GM06990 (cell line): ENCODE results near the gene CNTN5.

Source experiments
- DNase-seq: peaks from one replicate; pipeline ENCODE4 v3.0.0-alpha.2; 2011; ENCODE audit not compliant: insufficient read length; ENCODE audit errors: extremely low read depth
- H3K27me3 ChIP-seq: replicated peaks from 2 replicates; pipeline ENCODE4 v1.6.0; 2011; ENCODE audit warnings: low read length; ENCODE audit not compliant: control insufficient read depth, insufficient read depth
- H3K36me3 ChIP-seq: 2 replicates; pipeline ENCODE4 v1.5.1; 2011; ENCODE audit warnings: low read length; ENCODE audit not compliant: control insufficient read depth, insufficient read depth
- H3K4me3 ChIP-seq: replicated peaks from 2 replicates; pipeline ENCODE4 v1.5.1; 2011; ENCODE audit warnings: low read depth, mild to moderate bottlenecking, control low read depth, low read length
- TF ChIP-seq, protein P1 (sequence below): IDR thresholded peaks from 2 replicates; pipeline ENCODE4 v1.5.1; 2011; ENCODE audit warnings: low read length, control low read depth, mild to moderate bottlenecking, inconsistent platforms; ENCODE audit not compliant: insufficient read depth, poor library complexity, severe bottlenecking

The CNTN5 gene

DNA sequence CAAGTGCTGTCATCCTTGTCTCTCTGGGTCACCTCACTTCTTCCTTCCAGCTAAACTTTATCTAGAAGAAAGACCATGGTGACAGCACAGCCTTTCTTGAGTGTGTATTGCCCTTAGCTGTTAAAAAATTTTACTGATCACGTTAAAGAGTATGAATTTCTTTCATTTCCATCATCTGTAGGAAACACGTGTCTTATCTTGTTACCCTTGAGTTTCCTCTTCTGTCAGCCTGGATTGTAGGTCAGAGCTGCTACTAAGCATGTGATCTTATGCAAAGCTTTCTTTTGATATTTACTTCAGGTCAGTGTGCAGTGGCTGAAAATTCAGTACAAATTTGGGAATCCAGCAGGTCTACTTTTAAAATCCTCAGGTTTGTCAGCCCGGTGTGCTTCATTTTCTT is 1154.1 kb downstream of the CNTN5 start:
- Histone ChIP-seq H3K36me3 (no peaks in the 10 kb centered on the region), H3K27me3 (no peaks in the 10 kb centered on the region; the same call in 1 of the 2 replicates), H3K4me3 (no peak overlapping the region)
- no peak for DNase-seq
- TF ChIP-seq, protein P1, sequence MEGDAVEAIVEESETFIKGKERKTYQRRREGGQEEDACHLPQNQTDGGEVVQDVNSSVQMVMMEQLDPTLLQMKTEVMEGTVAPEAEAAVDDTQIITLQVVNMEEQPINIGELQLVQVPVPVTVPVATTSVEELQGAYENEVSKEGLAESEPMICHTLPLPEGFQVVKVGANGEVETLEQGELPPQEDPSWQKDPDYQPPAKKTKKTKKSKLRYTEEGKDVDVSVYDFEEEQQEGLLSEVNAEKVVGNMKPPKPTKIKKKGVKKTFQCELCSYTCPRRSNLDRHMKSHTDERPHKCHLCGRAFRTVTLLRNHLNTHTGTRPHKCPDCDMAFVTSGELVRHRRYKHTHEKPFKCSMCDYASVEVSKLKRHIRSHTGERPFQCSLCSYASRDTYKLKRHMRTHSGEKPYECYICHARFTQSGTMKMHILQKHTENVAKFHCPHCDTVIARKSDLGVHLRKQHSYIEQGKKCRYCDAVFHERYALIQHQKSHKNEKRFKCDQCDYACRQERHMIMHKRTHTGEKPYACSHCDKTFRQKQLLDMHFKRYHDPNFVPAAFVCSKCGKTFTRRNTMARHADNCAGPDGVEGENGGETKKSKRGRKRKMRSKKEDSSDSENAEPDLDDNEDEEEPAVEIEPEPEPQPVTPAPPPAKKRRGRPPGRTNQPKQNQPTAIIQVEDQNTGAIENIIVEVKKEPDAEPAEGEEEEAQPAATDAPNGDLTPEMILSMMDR = no peak

DNA sequence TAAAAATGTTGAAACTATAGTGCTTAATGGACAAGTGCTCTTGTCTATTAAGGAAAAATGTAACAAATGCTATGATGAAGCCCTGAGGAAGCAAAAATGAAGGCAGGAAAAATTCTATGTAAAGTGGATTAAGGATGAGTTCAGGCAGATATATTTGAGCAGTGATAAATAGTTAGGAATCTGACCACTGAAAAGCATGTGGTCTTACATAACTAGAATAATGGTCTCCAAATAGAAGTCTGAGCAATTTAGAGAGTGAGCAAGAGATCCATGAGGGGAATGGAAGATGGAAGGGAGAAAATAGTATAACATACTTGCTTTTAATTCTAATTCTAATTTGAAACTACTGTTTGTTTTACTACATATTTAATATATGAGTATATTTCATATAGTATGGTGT is 1155.7 kb downstream of the CNTN5 start:
- no peak for DNase-seq
- TF ChIP-seq, protein P1 = no peak
- Histone ChIP-seq H3K27me3 (no peaks in the 10 kb centered on the region; the same call in 1 of the 2 replicates), H3K36me3 (no peaks in the 10 kb centered on the region), H3K4me3 (no peak overlapping the region)

- Histone ChIP-seq H3K36me3 (no peaks in the 10 kb centered on the region), H3K4me3 (no peak overlapping the region), H3K27me3 (no peaks in the 10 kb centered on the region; the same call in 1 of the 2 replicates)
- no peak for DNase-seq
- TF ChIP-seq, protein P1 = no peak
These were observed 1156.9 kb downstream of the CNTN5 start for GRCh38 chr11:100177651-100178050.

DNA sequence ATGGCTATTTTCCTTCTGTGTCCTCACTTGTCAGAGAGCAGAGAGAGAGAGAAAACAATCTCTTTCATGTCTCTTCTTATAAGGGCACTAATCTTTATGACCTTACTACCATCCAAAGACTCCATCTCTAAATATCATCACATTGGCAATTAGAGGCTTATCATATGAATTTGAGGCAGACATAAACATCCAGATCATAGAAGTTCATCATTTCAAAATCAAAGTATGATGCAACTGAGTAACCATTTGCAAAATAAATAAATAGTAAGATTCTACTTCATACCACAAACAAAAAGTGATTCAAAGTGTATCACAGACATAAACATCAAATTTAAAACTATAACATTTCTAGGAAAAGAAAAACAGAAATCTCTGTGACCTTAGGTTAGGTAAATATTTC is 1161.6 kb downstream of the CNTN5 start:
- Histone ChIP-seq H3K4me3 (no peak overlapping the region), H3K27me3 (no peaks in the 10 kb centered on the region), H3K36me3 (no peaks in the 10 kb centered on the region)
- no peak for DNase-seq
- TF ChIP-seq, protein P1 = no peak

GRCh38 chr11:100182927-100183326 is 1162.2 kb downstream of the CNTN5 start:
- DNase-seq = no peak
- H3K27me3 ChIP-seq = no peaks in the 10 kb centered on the region

More at GRCh38 chr11:100182927-100183326, 1162.2 kb downstream of the CNTN5 start:
- Histone ChIP-seq H3K4me3 (no peak overlapping the region), H3K36me3 (no peaks in the 10 kb centered on the region)
- TF ChIP-seq, protein P1 = no peak
